ENCODE data around the gene SMCO1.
"Not testable (repeated sequence)": the region's sequence is repeated elsewhere in the genome, so short reads cannot be mapped to it uniquely, and the experiment has no call there.

Gene SMCO1

DNA sequence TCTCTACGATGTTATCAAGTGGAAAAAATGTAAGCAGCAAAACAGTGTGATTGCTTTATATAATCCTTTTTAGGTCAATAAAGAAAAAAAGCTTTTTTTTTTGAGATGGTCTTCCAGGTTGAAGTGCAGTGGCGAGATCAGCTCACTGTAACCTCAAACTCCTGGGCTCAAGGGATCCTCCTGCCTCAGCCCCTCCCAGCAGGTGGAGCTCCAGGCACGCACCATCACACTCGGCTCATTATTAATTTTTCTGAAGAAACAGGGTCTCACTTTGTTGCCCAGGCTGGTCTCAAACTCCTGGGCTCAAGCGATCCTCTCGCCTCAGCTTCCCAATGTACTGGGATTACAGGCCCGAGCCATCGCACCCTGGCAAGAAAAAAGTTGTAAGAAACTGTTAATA is 28.9 kb downstream of the SMCO1 start:
- DNase-seq = peak in 1 of 3 experiments; percentile 17

- DNase-seq = no peak
Observed at GRCh38 chr3:196477678-196478077, 37.5 kb downstream of the SMCO1 start.

DNA sequence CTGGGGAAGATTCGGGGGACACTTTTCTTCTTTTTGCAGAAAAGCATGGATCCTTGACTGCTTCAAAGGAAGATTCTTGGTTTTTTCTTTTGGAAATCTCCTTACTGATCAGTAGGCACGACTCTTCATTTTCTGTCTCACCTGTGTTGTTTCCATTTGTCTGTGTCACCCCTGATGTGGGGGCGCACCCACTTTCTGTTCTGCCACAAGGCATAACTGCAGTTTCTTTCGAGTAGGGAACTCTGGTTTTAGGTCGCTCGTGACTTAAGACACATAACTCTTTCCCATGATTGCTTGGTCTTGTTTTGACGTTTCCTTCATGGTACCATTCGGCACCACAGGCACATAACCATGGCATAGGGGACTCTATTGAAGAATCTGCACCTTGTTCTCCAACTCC is 42.9 kb downstream of the SMCO1 start:
- DNase-seq = no peak

DNA sequence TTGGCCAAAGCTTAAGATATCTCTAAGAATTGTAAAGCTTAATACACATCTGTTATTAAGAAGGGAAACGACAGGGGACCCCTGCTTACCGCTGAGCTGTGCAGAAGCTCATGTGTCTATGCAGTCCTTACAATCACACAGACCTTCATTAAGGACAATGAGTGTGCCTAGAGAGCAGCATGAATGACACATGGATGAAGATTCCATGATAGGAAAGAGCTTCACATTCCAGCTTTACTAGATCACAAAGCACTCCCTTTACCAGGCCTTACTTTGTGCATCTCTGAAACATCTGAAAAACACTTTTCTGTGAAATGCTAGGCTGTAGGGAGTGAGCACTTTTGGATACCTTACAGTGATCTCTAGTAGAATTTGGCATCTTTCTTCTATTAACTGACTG is 43.6 kb downstream of the SMCO1 start:
- DNase-seq = no peak

DNA sequence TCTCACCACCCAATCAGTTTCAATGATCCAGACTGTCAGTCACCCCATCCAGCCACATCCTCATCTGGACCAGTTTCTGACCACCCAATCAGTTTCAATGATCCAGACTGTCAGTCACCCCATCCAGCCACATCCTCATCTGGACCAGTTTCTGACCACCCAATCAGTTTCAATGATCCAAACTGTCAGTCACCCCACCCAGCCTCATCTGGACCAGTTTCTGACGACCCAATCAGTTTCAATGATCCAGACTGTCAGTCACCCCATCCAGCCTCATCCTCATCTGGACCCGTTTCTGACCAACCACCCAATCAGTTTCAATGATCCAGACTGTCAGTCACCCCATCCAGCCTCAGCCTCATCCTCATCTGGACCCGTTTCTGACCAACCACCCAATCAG is 45.0 kb downstream of the SMCO1 start:
- not testable (repeated sequence) for DNase-seq

DNA sequence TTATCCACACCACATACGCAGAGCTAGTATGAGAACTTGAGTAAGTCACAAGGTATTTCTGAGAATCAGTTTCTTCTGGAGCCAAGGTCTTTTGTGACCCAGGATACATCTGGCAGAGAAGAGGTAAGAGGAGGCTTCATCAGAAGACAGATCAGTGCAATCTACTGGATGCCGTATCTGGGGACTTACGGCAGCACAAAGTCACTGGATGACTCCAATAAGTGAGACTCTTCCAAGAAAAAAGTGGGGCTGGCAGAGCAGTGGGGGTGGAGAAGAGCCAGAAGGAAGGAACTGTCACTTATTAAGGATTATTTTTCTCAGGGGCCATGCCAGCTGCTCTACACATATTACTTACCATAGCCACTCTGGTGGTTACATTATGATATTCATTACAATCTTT is 51.3 kb downstream of the SMCO1 start:
- no peak for DNase-seq

DNA sequence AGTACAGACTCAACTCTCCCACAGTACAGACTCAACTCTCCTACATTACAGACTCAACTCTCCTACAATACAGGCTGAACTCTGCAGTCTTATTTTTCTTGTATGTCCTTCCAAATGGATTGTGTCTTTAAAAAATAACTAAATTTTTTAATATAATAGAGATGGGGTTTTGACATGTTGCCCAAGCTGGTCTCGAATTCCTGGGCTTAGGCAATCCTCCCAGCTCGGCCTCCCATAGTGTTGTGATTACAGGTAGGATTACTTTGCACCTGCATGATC is 51.7 kb downstream of the SMCO1 start:
- DNase-seq = no peak

DNA sequence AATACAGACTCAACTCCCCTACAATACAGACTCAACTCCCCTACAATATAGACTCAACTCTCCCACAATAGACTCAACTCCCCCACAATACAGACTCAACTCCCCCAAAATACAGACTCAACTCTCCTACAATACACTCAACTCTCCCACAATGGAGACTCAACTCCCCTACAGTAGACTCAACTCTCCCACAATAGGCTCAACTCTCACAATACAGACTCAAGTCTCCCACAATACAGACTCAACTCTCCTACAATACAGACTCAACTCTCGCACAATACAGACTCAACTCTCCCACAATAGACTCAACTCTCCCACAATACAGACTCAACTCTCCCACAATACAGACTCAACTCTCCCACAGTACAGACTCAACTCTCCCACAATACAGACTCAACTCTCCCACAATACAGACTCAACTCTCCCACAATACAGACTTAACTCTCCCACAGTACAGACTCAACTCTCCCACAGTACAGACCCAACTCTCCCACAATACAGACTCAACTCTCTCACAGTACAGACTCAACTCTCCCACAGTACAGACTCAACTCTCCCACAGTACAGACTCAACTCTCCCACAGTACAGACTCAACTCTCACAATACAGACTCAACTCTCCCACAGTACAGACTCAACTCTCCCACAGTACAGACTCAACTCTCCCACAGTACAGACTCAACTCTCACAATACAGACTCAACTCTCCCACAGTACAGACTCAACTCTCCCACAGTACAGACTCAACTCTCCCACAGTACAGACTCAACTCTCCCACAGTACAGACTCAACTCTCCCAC is 52.3 kb downstream of the SMCO1 start:
- not testable (repeated sequence) for DNase-seq

GRCh38 chr3:196458063-196458462 is 57.1 kb downstream of the SMCO1 start:
- DNase-seq = no peak

GRCh38 chr3:196457470-196457869 is 57.7 kb downstream of the SMCO1 start:
- not testable (repeated sequence) for DNase-seq
